Neural crest cell (in vitro differentiated cells): ENCODE results near the gene SUPT7L. TPM values are rescaled to one million over a fixed set of nuclear protein-coding genes. Genes with fewer than 3 reads are reported as not detected.
"Not testable (repeated sequence)": the region's sequence is repeated elsewhere in the genome, so short reads cannot be mapped to it uniquely, and the experiment has no call there.

Source experiments
- DNase-seq: peaks from one replicate; pipeline ENCODE4 v3.0.0; 2021; ENCODE audit warnings: low read depth, mixed read lengths, low spot score
- H3K27ac Mint-ChIP-seq: one replicate; pipeline ENCODE4 v1.8.0; 2021; ENCODE audit warnings: mild to moderate bottlenecking, mixed read lengths; ENCODE audit not compliant: unreplicated experiment
- H3K27me3 Mint-ChIP-seq: 2 replicates; pipeline ENCODE4 v1.8.0; 2021; ENCODE audit warnings: low read depth, mild to moderate bottlenecking, mixed read lengths
- H3K36me3 Mint-ChIP-seq: 2 replicates; pipeline ENCODE4 v1.8.0; 2021; ENCODE audit warnings: low read depth, mild to moderate bottlenecking, mixed read lengths
- H3K4me1 Mint-ChIP-seq: 2 replicates; pipeline ENCODE4 v1.8.0; 2021; ENCODE audit warnings: mixed read lengths
- H3K4me3 Mint-ChIP-seq: one replicate; pipeline ENCODE4 v1.8.0; 2021; ENCODE audit warnings: mild to moderate bottlenecking, mixed read lengths
- H3K9me3 Mint-ChIP-seq: 2 replicates; pipeline ENCODE4 v1.8.0; 2021; ENCODE audit warnings: mixed read lengths
- total RNA-seq: library from RNA; stranded (reverse); gene quantifications from 2 replicates; pipeline ENCODE4 v1.2.1, GENCODE V29; 2021
- TF ChIP-seq, protein P1 (sequence below): fragments of 200-600 bp; sonication (generic); conservative IDR thresholded peaks from 2 replicates; pipeline ENCODE4 v1.5.0; 2021; ENCODE audit warnings: antibody characterized with exemption, mild to moderate bottlenecking

The SUPT7L gene
- total RNA-seq, 1 donor from 2014 or later: 32.4 TPM

DNA sequence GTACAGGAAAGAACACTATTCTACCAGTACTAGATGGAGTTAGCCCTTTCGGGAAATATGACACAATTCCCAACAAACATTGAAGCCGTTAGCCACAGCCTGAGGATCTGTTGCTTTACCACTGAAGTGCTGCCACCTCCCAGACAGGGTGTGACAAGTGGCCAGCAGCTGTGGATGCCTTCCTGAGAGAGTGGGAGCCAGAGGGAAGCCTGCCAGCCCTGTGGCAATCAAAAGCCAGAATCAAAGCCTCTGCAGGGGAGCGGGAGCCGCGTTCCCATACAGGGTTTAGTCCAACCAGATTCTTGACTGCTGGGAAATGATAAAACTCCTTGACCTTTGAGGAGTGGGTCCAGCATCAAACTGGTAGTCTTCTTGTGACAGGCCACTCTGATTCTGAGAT lies 38.3 kb upstream of the SUPT7L start:
- Mint-ChIP-seq H3K4me1 (no peaks in the 10 kb centered on the region), H3K36me3 (peaks cover 6% of the 10 kb centered on the region), H3K9me3 (no peaks in the 10 kb centered on the region), H3K27ac (no peak overlapping the region), H3K27me3 (no peaks in the 10 kb centered on the region), H3K4me3 (no peak overlapping the region)
- DNase-seq: no peak
- TF ChIP-seq, protein P1, sequence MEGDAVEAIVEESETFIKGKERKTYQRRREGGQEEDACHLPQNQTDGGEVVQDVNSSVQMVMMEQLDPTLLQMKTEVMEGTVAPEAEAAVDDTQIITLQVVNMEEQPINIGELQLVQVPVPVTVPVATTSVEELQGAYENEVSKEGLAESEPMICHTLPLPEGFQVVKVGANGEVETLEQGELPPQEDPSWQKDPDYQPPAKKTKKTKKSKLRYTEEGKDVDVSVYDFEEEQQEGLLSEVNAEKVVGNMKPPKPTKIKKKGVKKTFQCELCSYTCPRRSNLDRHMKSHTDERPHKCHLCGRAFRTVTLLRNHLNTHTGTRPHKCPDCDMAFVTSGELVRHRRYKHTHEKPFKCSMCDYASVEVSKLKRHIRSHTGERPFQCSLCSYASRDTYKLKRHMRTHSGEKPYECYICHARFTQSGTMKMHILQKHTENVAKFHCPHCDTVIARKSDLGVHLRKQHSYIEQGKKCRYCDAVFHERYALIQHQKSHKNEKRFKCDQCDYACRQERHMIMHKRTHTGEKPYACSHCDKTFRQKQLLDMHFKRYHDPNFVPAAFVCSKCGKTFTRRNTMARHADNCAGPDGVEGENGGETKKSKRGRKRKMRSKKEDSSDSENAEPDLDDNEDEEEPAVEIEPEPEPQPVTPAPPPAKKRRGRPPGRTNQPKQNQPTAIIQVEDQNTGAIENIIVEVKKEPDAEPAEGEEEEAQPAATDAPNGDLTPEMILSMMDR: no peak

GRCh38 chr2:27697660-27698059 lies 34.2 kb upstream of the SUPT7L start:
- Mint-ChIP-seq H3K4me1 (no peaks in the 10 kb centered on the region), H3K4me3 (no peak overlapping the region), H3K9me3 (no peaks in the 10 kb centered on the region), H3K36me3 (peaks cover 6% of the 10 kb centered on the region), H3K27me3 (no peaks in the 10 kb centered on the region), H3K27ac (no peak overlapping the region)
- no peak for DNase-seq
- TF ChIP-seq, protein P1: no peak

- TF ChIP-seq, protein P1: no peak
- Mint-ChIP-seq H3K27me3 (no peaks in the 10 kb centered on the region), H3K36me3 (no peaks in the 10 kb centered on the region), H3K9me3 (no peaks in the 10 kb centered on the region), H3K27ac (no peak overlapping the region), H3K4me1 (no peaks in the 10 kb centered on the region), H3K4me3 (no peak overlapping the region)
- no peak for DNase-seq
Measured at GRCh38 chr2:27690052-27690451, 26.6 kb upstream of the SUPT7L start.

GRCh38 chr2:27689424-27689823 lies 26.0 kb upstream of the SUPT7L start:
- Mint-ChIP-seq H3K27me3 (no peaks in the 10 kb centered on the region), H3K4me3 (no peak overlapping the region), H3K4me1 (no peaks in the 10 kb centered on the region), H3K27ac (no peak overlapping the region), H3K36me3 (no peaks in the 10 kb centered on the region), H3K9me3 (no peaks in the 10 kb centered on the region)
- TF ChIP-seq, protein P1: no peak
- DNase-seq: no peak

- DNase-seq: no peak
- no peaks in the 10 kb centered on the region for H3K4me1 Mint-ChIP-seq
- no peak overlapping the region for H3K4me3 Mint-ChIP-seq
- H3K36me3 Mint-ChIP-seq: no peaks in the 10 kb centered on the region
- no peak overlapping the region for H3K27ac Mint-ChIP-seq
- H3K27me3 Mint-ChIP-seq: no peaks in the 10 kb centered on the region
- TF ChIP-seq, protein P1: no peak
- H3K9me3 Mint-ChIP-seq: no peaks in the 10 kb centered on the region
Measured at GRCh38 chr2:27687232-27687631, 23.8 kb upstream of the SUPT7L start.

DNA sequence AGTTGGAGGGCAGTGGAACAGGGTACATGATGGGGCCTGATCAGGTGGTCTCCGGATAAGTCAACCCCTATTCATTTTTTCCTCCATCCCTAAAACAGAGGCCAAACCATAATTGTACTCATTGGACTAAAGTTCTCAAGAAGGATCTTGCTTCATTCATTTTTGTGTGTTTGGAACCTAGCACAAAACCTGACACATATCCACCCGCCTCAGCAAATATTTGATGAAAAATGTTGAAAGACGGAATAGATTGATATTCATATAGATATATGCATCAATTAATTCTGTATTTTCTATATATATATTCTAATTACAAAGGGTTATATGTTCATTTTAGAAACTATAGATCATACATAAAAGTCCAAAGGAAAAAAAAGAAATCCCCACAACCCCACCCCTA lies 22.2 kb upstream of the SUPT7L start:
- no peaks in the 10 kb centered on the region for H3K36me3 Mint-ChIP-seq
- no peaks in the 10 kb centered on the region for H3K9me3 Mint-ChIP-seq
- H3K27ac Mint-ChIP-seq: no peak overlapping the region
- no peaks in the 10 kb centered on the region for H3K4me1 Mint-ChIP-seq
- no peak for DNase-seq
- TF ChIP-seq, protein P1: no peak
- no peaks in the 10 kb centered on the region for H3K27me3 Mint-ChIP-seq
- H3K4me3 Mint-ChIP-seq: no peak overlapping the region

- not testable (repeated sequence) for H3K4me1 Mint-ChIP-seq, H3K27me3 Mint-ChIP-seq, H3K36me3 Mint-ChIP-seq, H3K9me3 Mint-ChIP-seq, H3K27ac Mint-ChIP-seq, DNase-seq, H3K4me3 Mint-ChIP-seq
Measured at GRCh38 chr2:27685006-27685405, 21.6 kb upstream of the SUPT7L start.
